Fibroblast of mammary gland (primary cell): Measurements from ENCODE around the gene SLC23A1.

Experiments used
- DNase-seq: peaks from one replicate; pipeline ENCODE4 v3.0.0-alpha.2; 2010; ENCODE audit warnings: low read depth
- H3K4me3 ChIP-seq: 2 replicates; pipeline ENCODE4 v1.5.1; 2011; ENCODE audit warnings: low read depth, mild to moderate bottlenecking, low read length, moderate library complexity; ENCODE audit not compliant: control insufficient read depth
- CTCF ChIP-seq: conservative IDR thresholded peaks from 2 replicates; pipeline ENCODE4 v1.5.1; 2011; ENCODE audit warnings: low read depth, low read length, inconsistent platforms; ENCODE audit not compliant: control insufficient read depth, insufficient read depth

Gene SLC23A1

GRCh38 chr5:139378101-139378825, 4.8 kb downstream of the SLC23A1 start:
- DNase-seq: no peak
- TF ChIP-seq CTCF: no peak
- no peak overlapping the region for H3K4me3 ChIP-seq

GRCh38 chr5:139377226-139377625, 5.9 kb downstream of the SLC23A1 start:
- no peak overlapping the region for H3K4me3 ChIP-seq
- no peak for TF ChIP-seq CTCF
- no peak for DNase-seq

GRCh38 chr5:139376364-139376763, 6.7 kb downstream of the SLC23A1 start:
- no peak for TF ChIP-seq CTCF
- H3K4me3 ChIP-seq: no peak overlapping the region
- no peak for DNase-seq

GRCh38 chr5:139374909-139375308, 8.2 kb downstream of the SLC23A1 start:
- no peak for TF ChIP-seq CTCF
- DNase-seq: no peak
- no peak overlapping the region for H3K4me3 ChIP-seq

GRCh38 chr5:139371482-139372435, 11.3 kb downstream of the SLC23A1 start:
- DNase-seq: peak; percentile 67
- TF ChIP-seq CTCF: no peak
- no peak overlapping the region for H3K4me3 ChIP-seq

GRCh38 chr5:139369181-139369580, 13.9 kb downstream of the SLC23A1 start:
- TF ChIP-seq CTCF: no peak
- DNase-seq: peak; percentile 64

More at GRCh38 chr5:139369181-139369580, 13.9 kb downstream of the SLC23A1 start:
- H3K4me3 ChIP-seq: no peak overlapping the region
